ENCODE results near the gene NHLH2. TPM values are rescaled to one million over a fixed set of nuclear protein-coding genes. Genes with fewer than 3 reads are reported as not detected.
A peak's percentile ranks its signal among the peaks of the same experiment; 100 is the strongest.

Gene NHLH2
- total and polyA plus RNA-seq, 2 experiments from 2014 or later: 0.02 TPM; not detected in 1

GRCh38 chr1:115790846-115791245, 50.1 kb downstream of the NHLH2 start:
- peak overlapping the region; percentile 64 for H3K4me2 ChIP-seq
- H3K4me3 ChIP-seq: no peak overlapping the region
- H3K9me3 ChIP-seq (ENCODE audit: low read depth): no peaks in the 10 kb centered on the region
- H3K36me3 ChIP-seq (replicated peaks; ENCODE audit: insufficient read depth, low read depth): no peaks in the 10 kb centered on the region
- TF ChIP-seq EZH2 (IDR thresholded peaks at IDR 0.05; ENCODE audit: borderline replicate concordance) (no peak), CTCF (IDR thresholded peaks at IDR 0.05; ENCODE audit: poor library complexity) (no peak), EZH2phosphoT487 (IDR thresholded peaks at IDR 0.05; ENCODE audit: low read depth, severe bottlenecking, unreplicated experiment) (no peak)
- H3K4me1 ChIP-seq (ENCODE audit: insufficient read depth): peaks cover 8% of the 10 kb centered on the region
- no peak for DNase-seq (ENCODE audit: low spot score)
- no peaks in the 10 kb centered on the region for H3K9me2 ChIP-seq (replicated peaks; ENCODE audit: insufficient read depth)
- H3K79me2 ChIP-seq: no peaks in the 10 kb centered on the region
- H3K27me3 ChIP-seq: no peaks in the 10 kb centered on the region
- H3K27ac ChIP-seq: no peak overlapping the region
- H2AFZ ChIP-seq: no peak overlapping the region
- H4K20me1 ChIP-seq (ENCODE audit: insufficient read depth, poor library complexity, severe bottlenecking): no peaks in the 10 kb centered on the region
- WGBS (ENCODE audit: low lambda C conversion rate, missing lambda C conversion rate): 70% methylated on average over 6 of the region's 6 CpGs

GRCh38 chr1:115790356-115790755, 50.6 kb downstream of the NHLH2 start:
- Histone ChIP-seq H3K4me1 (ENCODE audit: insufficient read depth) (peaks cover 8% of the 10 kb centered on the region), H3K9me3 (ENCODE audit: low read depth) (no peaks in the 10 kb centered on the region), H3K4me3 (no peak overlapping the region), H3K79me2 (no peaks in the 10 kb centered on the region), H3K27me3 (no peaks in the 10 kb centered on the region), H3K27ac (no peak overlapping the region), H2AFZ (no peak overlapping the region), H3K4me2 (peak overlapping the region; percentile 64), H4K20me1 (ENCODE audit: insufficient read depth, poor library complexity, severe bottlenecking) (no peaks in the 10 kb centered on the region), H3K9me2 (replicated peaks; ENCODE audit: insufficient read depth) (no peaks in the 10 kb centered on the region), H3K36me3 (replicated peaks; ENCODE audit: insufficient read depth, low read depth) (no peaks in the 10 kb centered on the region)
- TF ChIP-seq EZH2 (IDR thresholded peaks at IDR 0.05; ENCODE audit: borderline replicate concordance) (no peak), CTCF (IDR thresholded peaks at IDR 0.05; ENCODE audit: poor library complexity) (no peak), EZH2phosphoT487 (IDR thresholded peaks at IDR 0.05; ENCODE audit: low read depth, severe bottlenecking, unreplicated experiment) (no peak)
- no peak for DNase-seq (ENCODE audit: low spot score)
- 24% methylated on average over 3 of the region's 3 CpGs for WGBS (ENCODE audit: low lambda C conversion rate, missing lambda C conversion rate)

Other genes starting within 250 kb of the NHLH2 start
- gene VANGL1, start 199.2 kb downstream of the NHLH2 start, total RNA-seq: 10.6 and 12.1 TPM in 2 replicates
- gene VANGL1, start 199.2 kb downstream of the NHLH2 start, polyA plus RNA-seq: 9.3 and 11.6 TPM in 2 replicates
- 0.08 TPM in 1 of 2 replicates, not detected in the other for gene CASQ2, start 72.4 kb downstream of the NHLH2 start, total RNA-seq
- gene CASQ2, start 72.4 kb downstream of the NHLH2 start, polyA plus RNA-seq: not detected in 2 replicates
- gene SLC22A15, start 135.4 kb upstream of the NHLH2 start, total RNA-seq: 5.4 and 6.9 TPM in 2 replicates
- 3.1 and 3.4 TPM in 2 replicates for gene SLC22A15, start 135.4 kb upstream of the NHLH2 start, polyA plus RNA-seq